Activated T-helper 17 cell treated with anti-CD3 and anti-CD28 coated beads, Interleukin-2, amount 50 U/mL, for 72 hours (primary cell): ENCODE measurements around the gene SETD1A. TPM values are rescaled to one million over a fixed set of nuclear protein-coding genes. Genes with fewer than 3 reads are reported as not detected.
A peak's percentile ranks its signal among the peaks of the same experiment; 100 is the strongest.
"Not testable (repeated sequence)": the region's sequence is repeated elsewhere in the genome, so short reads cannot be mapped to it uniquely, and the experiment has no call there.

Source experiments
- ATAC-seq: fragments of 150-1000 bp; cut with Tn5 transposase; replicated peaks from 2 replicates; pipeline ENCODE4 v1.10.0; 2021; ENCODE audit warnings: mild to moderate bottlenecking, moderate library complexity
- H3K27ac Mint-ChIP-seq: one replicate; pipeline ENCODE4 v1.8.0; 2022; ENCODE audit warnings: mixed read lengths
- H3K27me3 Mint-ChIP-seq: one replicate; pipeline ENCODE4 v1.8.0; 2022; ENCODE audit warnings: mixed read lengths
- H3K36me3 Mint-ChIP-seq: one replicate; pipeline ENCODE4 v1.8.0; 2022; ENCODE audit warnings: low read depth, mild to moderate bottlenecking, mixed read lengths
- H3K4me1 Mint-ChIP-seq: one replicate; pipeline ENCODE4 v1.8.0; 2022; ENCODE audit warnings: mixed read lengths
- H3K4me3 Mint-ChIP-seq: one replicate; pipeline ENCODE4 v1.8.0; 2022; ENCODE audit warnings: mild to moderate bottlenecking, mixed read lengths
- H3K9me3 Mint-ChIP-seq: one replicate; pipeline ENCODE4 v1.8.0; 2022; ENCODE audit warnings: mixed read lengths
- total RNA-seq, 2 donors: library from RNA; stranded (reverse); gene quantifications; one replicate each; pipeline ENCODE4 v1.2.3, GENCODE V29; 2022

The SETD1A gene
- total RNA-seq, 2 donors from 2014 or later = 27.5 to 33.7 TPM

DNA sequence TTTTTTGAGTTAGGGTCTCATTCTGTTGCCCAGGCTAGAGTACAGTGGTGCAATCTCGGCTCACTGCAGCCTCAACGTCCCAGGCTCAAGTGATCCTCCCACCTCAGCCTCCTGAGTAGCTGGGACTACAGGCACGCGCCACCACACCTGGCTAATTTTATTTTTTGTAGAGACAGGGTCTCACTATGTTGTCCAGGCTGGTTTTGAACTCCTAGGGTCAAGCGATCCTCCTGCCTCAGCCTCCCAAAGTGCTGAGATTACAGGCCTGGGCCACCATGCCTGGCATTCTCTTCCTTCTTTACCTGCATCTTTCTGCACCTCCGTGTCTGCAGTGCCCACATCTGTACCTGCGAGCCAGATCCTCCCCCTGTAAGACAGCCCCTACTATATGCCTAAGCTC, 54.3 kb downstream of the SETD1A start:
- H3K9me3 Mint-ChIP-seq, H3K36me3 Mint-ChIP-seq, H3K4me1 Mint-ChIP-seq, ATAC-seq: not testable (repeated sequence)
- Mint-ChIP-seq H3K27me3 (peaks cover 30% of the 10 kb centered on the region), H3K27ac (peak overlapping the region; percentile 32), H3K4me3 (peak overlapping the region; percentile 47)

- peaks cover 30% of the 10 kb centered on the region for H3K27me3 Mint-ChIP-seq
- H3K4me3 Mint-ChIP-seq, H3K27ac Mint-ChIP-seq, ATAC-seq, H3K36me3 Mint-ChIP-seq, H3K4me1 Mint-ChIP-seq, H3K9me3 Mint-ChIP-seq: not testable (repeated sequence)
These were observed 55.7 kb downstream of the SETD1A start for GRCh38 chr16:31013292-31013691.

DNA sequence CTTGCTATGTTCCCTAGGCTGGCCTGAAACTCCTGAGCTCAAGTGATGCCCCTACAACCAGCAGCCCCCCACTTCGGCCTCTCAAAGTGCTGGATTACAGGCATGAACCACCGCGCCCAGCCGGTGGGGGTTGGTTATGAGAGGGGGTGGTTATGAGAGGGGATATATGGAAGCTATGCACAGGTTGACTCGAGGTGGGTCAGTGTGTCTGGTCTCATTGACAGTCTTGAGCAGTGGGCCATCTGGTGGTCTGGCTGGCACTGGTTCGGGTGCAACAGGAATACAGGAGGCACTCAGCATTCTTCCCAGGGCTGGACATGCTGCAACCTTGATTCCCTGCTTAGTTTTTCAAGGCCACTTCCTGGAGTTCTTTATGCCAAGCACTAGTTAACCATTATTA, 58.5 kb downstream of the SETD1A start:
- peaks cover 27% of the 10 kb centered on the region for H3K27me3 Mint-ChIP-seq
- no peak overlapping the region for H3K4me3 Mint-ChIP-seq
- H3K36me3 Mint-ChIP-seq = no peaks in the 10 kb centered on the region
- H3K4me1 Mint-ChIP-seq = peaks cover 4% of the 10 kb centered on the region
- ATAC-seq = no peak
- H3K27ac Mint-ChIP-seq = no peak overlapping the region
- no peaks in the 10 kb centered on the region for H3K9me3 Mint-ChIP-seq

GRCh38 chr16:31017756-31018155, 60.2 kb downstream of the SETD1A start:
- peaks cover 15% of the 10 kb centered on the region for H3K27me3 Mint-ChIP-seq
- not testable (repeated sequence) for H3K4me3 Mint-ChIP-seq

GRCh38 chr16:31020536-31020935, 63.0 kb downstream of the SETD1A start:
- Mint-ChIP-seq H3K27ac (no peak overlapping the region), H3K27me3 (no peaks in the 10 kb centered on the region), H3K4me3 (no peak overlapping the region), H3K4me1 (no peaks in the 10 kb centered on the region), H3K9me3 (no peaks in the 10 kb centered on the region), H3K36me3 (no peaks in the 10 kb centered on the region)
- ATAC-seq = no peak

More at GRCh38 chr16:31017756-31018155, 60.2 kb downstream of the SETD1A start:
- H3K36me3 Mint-ChIP-seq, H3K9me3 Mint-ChIP-seq, H3K4me1 Mint-ChIP-seq, H3K27ac Mint-ChIP-seq, ATAC-seq: not testable (repeated sequence)

- no peak for ATAC-seq
- Mint-ChIP-seq H3K27me3 (no peaks in the 10 kb centered on the region), H3K9me3 (no peaks in the 10 kb centered on the region), H3K4me1 (no peaks in the 10 kb centered on the region), H3K27ac (no peak overlapping the region), H3K36me3 (no peaks in the 10 kb centered on the region), H3K4me3 (no peak overlapping the region)
These were observed 65.1 kb downstream of the SETD1A start for GRCh38 chr16:31022544-31023251.

DNA sequence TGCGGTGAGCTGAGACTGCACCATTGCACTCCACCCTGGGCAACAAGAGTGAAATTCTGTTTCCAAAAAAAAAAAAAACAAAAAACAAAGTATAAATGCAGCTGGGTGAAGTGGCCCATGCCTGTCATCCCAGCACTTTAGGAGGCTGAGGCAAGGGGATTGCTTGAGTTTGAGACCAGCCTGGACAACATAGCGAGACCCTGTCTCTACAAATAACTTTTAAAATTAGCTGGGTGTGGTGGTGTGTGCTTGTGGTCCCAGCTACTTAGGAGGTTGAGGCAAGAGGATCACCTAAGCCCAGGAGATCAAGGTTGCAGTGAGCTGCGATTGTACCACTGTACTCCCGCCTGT, 65.7 kb downstream of the SETD1A start:
- no peaks in the 10 kb centered on the region for H3K36me3 Mint-ChIP-seq
- H3K4me3 Mint-ChIP-seq = no peak overlapping the region
- no peaks in the 10 kb centered on the region for H3K9me3 Mint-ChIP-seq
- H3K27me3 Mint-ChIP-seq = no peaks in the 10 kb centered on the region
- H3K4me1 Mint-ChIP-seq = no peaks in the 10 kb centered on the region
- no peak overlapping the region for H3K27ac Mint-ChIP-seq
- no peak for ATAC-seq

DNA sequence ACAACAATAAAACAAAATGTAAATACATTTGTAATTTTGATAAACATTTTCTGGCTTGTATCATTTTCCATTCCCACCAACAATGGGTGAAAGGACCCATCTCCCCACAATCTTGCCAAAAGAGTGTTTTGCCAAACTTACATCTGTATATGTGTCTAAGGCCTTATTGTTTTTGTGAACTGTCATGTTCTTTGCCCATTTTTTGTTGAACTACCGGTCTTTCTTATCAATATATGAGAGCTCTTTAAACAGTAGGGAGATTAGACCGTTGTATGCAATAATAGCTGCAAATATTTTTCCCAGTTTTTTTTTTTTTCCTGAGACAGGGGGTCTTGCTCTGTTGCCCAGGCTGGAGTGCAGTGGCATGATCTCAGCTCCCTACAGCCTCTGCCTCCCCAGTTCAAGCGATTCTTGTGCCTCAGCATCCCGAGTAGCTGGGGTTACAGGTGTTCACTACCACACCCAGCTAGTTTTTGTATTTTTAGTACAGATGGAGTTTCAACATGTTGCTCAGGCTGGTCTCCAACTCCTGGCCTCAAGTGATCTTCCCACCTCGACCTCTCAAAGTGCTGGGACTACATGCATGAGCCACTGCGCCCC, 66.2 kb downstream of the SETD1A start:
- Mint-ChIP-seq H3K4me1 (no peaks in the 10 kb centered on the region), H3K4me3 (no peak overlapping the region), H3K36me3 (no peaks in the 10 kb centered on the region), H3K27me3 (no peaks in the 10 kb centered on the region), H3K27ac (no peak overlapping the region), H3K9me3 (no peaks in the 10 kb centered on the region)
- ATAC-seq = no peak

- no peak overlapping the region for H3K27ac Mint-ChIP-seq
- no peak overlapping the region for H3K4me3 Mint-ChIP-seq
- no peaks in the 10 kb centered on the region for H3K9me3 Mint-ChIP-seq
- H3K36me3 Mint-ChIP-seq = no peaks in the 10 kb centered on the region
- H3K27me3 Mint-ChIP-seq = no peaks in the 10 kb centered on the region
- H3K4me1 Mint-ChIP-seq = no peaks in the 10 kb centered on the region
- no peak for ATAC-seq
These were observed 67.8 kb downstream of the SETD1A start for GRCh38 chr16:31025339-31025738.

DNA sequence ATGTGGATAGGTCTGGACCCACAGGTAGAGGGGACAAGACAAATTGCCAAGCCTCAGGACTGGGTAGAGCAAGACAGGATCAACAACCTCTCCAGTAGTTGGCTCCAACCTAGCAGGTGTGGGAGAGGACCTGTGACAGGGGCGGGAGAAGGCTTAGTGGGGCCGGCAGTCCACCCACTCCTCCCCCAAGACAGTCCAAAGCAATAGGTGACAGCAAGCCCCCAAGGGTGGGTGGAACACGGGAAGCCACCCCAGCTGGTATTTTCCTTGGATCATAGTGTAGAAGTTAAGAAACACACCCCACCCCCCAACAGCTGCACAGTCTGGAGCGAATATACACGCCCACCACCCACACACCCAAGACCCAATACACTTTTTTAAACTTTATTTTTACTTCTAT, 71.7 kb downstream of the SETD1A start:
- no peaks in the 10 kb centered on the region for H3K4me1 Mint-ChIP-seq
- H3K36me3 Mint-ChIP-seq = peaks cover 18% of the 10 kb centered on the region
- H3K4me3 Mint-ChIP-seq = no peak overlapping the region
- no peaks in the 10 kb centered on the region for H3K9me3 Mint-ChIP-seq
- ATAC-seq = no peak
- H3K27ac Mint-ChIP-seq = no peak overlapping the region
- no peaks in the 10 kb centered on the region for H3K27me3 Mint-ChIP-seq

GRCh38 chr16:31031276-31031675, 73.7 kb downstream of the SETD1A start:
- peak overlapping the region; percentile 89 for H3K4me3 Mint-ChIP-seq
- H3K36me3 Mint-ChIP-seq = peaks cover 38% of the 10 kb centered on the region
- H3K27ac Mint-ChIP-seq = no peak overlapping the region
- H3K9me3 Mint-ChIP-seq = no peaks in the 10 kb centered on the region
- ATAC-seq = no peak
- no peaks in the 10 kb centered on the region for H3K4me1 Mint-ChIP-seq
- no peaks in the 10 kb centered on the region for H3K27me3 Mint-ChIP-seq

DNA sequence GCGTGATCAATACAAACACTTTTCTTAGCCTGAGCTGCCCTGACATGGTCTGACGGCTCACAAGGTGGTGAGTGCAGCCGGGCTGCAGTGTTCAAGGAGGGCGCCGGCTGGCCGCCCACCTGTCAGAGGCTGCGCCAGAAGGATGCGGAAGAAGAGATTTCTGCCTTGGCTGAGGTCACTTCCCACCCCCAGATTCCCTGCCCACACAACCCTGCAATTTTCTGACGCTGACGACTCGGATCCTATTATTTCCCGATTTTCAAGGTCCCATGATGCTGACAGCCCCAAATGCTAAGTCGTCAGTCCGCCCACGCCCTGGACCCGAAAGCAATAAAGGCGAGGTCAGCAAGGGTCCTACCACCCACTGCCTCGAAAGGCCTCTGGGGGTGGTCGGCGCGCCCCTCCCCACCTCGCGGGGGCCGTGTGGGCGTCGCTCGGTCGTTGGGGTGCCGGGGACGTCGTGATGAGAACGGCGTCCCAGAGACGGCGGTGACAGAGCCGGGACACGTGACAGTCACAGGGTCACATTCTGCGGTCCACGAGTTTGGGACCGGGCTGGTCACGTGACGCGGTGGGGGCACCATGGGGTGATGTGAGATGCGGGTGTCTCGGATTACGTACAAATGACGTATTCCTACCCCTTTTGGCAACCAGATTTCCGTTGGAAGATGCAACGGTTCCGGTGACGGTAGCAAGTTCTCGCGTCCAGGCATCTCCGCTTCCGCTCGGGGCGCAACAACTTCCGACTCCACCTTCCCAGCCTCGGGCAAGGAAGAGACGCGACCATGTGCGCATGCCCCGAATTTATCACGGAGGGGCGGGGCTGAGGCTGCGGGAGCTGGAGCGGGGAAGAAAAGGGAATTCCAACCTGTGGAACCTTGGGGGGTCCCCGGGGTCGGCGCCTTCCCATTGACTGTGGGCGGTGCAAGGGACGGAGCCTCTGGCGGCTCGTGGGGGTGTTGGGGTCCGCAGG, 75.5 kb downstream of the SETD1A start, which contains the start of gene STX4:
Gene STX4 (plus strand): TSS at position 823 of the 973 bp plus-strand sequence. CDS start 248 bp downstream, outside the sequence.
- peak within 1 kb of the TSS; percentile 91 for H3K27ac Mint-ChIP-seq
- no peaks in the 10 kb centered on the region for H3K9me3 Mint-ChIP-seq
- H3K27me3 Mint-ChIP-seq = no peaks in the 10 kb centered on the region
- H3K36me3 Mint-ChIP-seq = peaks cover 51% of the 10 kb centered on the region
- peak; percentile 90 for ATAC-seq
- peaks cover 6% of the 10 kb centered on the region for H3K4me1 Mint-ChIP-seq
- peak within 1 kb of the TSS; percentile 89 for H3K4me3 Mint-ChIP-seq

DNA sequence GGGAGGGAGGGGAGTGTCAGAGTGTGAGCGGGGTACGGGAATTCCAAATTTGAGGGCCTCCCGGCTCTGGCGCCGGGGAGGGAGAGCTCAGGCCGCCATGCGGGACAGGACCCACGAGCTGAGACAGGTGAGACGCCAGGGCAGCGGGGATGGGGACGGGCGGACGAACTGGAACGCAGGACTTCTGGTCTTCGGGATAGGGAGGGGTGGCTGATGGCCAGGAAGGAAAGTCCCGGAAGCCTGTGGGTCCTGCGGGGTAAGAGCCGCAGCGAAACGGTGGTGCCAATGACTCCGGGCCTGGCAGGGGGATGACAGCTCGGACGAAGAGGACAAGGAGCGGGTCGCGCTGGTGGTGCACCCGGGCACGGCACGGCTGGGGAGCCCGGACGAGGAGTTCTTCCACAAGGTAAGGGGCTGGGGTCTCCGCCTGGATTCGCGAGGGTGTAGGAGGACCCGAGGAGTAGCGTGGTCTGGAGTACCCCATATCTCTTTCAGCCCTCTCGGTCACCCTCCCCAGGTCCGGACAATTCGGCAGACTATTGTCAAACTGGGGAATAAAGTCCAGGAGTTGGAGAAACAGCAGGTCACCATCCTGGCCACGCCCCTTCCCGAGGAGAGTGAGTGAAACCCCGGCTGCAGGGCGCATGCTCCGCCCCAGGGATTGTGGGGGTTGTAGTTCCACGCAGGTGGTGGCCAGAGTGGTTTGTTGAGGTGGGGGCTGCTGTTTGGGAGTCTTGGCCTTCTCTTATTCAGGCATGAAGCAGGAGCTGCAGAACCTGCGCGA, 76.3 kb downstream of the SETD1A start:
- H3K9me3 Mint-ChIP-seq = no peaks in the 10 kb centered on the region
- peaks cover 6% of the 10 kb centered on the region for H3K4me1 Mint-ChIP-seq
- H3K27ac Mint-ChIP-seq = peak overlapping the region; percentile 91

More for the DNA sequence above, 76.3 kb downstream of the SETD1A start:
- H3K4me3 Mint-ChIP-seq = peak overlapping the region; percentile 89
- peaks cover 60% of the 10 kb centered on the region for H3K36me3 Mint-ChIP-seq
- peak; percentile 57 for ATAC-seq
- H3K27me3 Mint-ChIP-seq = no peaks in the 10 kb centered on the region
